Nephron progenitor cell (in vitro differentiated cells): ENCODE results near the gene MAP1A.
A peak's percentile ranks its signal among the peaks of the same experiment; 100 is the strongest.

Experiments
- DNase-seq: peaks from one replicate; pipeline ENCODE4 v3.0.0; 2021
- H3K27ac Mint-ChIP-seq: 2 replicates; pipeline ENCODE4 v1.8.0; 2021; ENCODE audit warnings: mild to moderate bottlenecking, moderate library complexity, mixed read lengths
- H3K27me3 Mint-ChIP-seq: 2 replicates; pipeline ENCODE4 v1.8.0; 2021; ENCODE audit warnings: mild to moderate bottlenecking, low read depth, mixed read lengths; ENCODE audit not compliant: poor library complexity
- H3K36me3 Mint-ChIP-seq: 2 replicates; pipeline ENCODE4 v1.8.0; 2021; ENCODE audit warnings: low read depth, mixed read lengths
- H3K4me1 Mint-ChIP-seq: 2 replicates; pipeline ENCODE4 v1.8.0; 2021; ENCODE audit warnings: mixed read lengths
- H3K4me3 Mint-ChIP-seq: 2 replicates; pipeline ENCODE4 v1.8.0; 2021; ENCODE audit warnings: mild to moderate bottlenecking, moderate library complexity, mixed read lengths
- H3K9me3 Mint-ChIP-seq: 2 replicates; pipeline ENCODE4 v1.8.0; 2021; ENCODE audit warnings: mild to moderate bottlenecking, moderate library complexity, mixed read lengths
- CTCF ChIP-seq: fragments of 200-600 bp; sonication (generic); IDR thresholded peaks from 2 replicates; pipeline ENCODE4 v1.5.0; 2021; ENCODE audit warnings: antibody characterized with exemption

Gene MAP1A

DNA sequence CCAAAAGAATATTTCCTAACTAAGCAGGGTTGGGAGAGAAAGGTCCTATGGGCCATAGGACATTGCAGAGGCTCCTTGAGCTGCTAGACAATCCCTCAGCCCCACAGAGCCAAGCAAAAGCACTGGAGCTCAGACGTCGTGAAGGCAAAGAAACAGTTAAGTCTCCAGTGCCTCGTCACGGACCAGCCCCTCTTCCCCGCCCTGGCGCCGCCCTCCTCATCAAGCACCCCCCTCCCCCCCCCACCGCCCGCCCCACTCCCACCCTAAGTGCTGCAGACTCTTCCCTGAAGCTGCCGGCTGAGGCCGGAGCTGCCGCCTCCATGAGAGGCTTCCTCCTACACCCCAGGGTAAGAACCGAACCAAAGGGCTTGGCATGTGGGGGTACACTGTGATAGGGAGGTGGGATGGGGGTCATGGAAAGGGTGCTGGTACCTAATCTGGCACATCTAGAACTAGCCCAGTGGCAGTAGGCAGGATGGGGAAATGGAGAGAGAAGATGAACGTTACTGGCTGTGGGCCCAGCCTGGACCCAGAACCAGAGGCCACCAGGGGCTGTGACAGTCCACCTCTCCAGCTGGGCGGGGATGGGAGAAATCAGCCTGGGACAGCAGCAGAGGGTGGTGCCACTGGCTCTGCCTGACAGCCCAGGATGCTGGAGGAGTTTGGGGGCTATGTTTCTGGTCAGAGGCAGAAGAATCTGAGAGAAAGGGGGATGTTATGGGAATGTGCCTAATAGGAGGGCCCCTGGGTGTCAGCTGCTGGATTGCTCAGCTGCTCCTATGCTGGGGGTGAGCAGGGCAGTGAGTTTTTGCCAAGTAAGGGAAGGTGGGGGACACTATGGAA is at the start of gene MAP1A:
MAP1A (plus strand) TSS at position 255 of the 843 bp plus-strand sequence. CDS start 3,866 bp downstream, outside the sequence.
- no peaks in the 10 kb centered on the region for H3K9me3 Mint-ChIP-seq

DNA sequence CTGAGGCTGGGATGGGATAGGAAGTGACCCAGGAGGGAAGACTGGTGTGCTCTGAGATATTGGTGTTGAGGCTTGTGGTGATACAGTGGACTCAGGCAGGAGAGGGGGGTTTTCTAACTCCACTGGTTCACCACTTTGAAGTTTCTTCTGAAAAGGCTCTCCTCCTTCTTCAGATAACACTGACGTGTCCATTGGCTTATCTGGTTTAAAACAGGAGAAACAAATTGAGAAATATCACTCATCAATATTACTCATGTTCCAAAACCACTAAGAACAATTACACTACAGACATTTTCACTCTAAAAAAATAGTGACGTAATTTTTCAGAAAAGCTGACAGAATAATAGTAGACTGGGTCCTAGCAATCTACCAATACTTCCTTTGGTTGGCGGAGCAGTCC is 47.5 kb upstream of the MAP1A start:
- no peaks in the 10 kb centered on the region for H3K4me1 Mint-ChIP-seq
- H3K27ac Mint-ChIP-seq = no peak overlapping the region
- H3K36me3 Mint-ChIP-seq = peaks cover 94% of the 10 kb centered on the region
- no peak overlapping the region for H3K4me3 Mint-ChIP-seq
- H3K9me3 Mint-ChIP-seq = no peaks in the 10 kb centered on the region
- no peaks in the 10 kb centered on the region for H3K27me3 Mint-ChIP-seq
- TF ChIP-seq CTCF = no peak
- no peak for DNase-seq

More for the DNA sequence above, at the start of gene MAP1A:
- peak within 1 kb of the TSS; percentile 90 for H3K27ac Mint-ChIP-seq
- TF ChIP-seq CTCF = no peak
- H3K36me3 Mint-ChIP-seq = peaks cover 13% of the 10 kb centered on the region
- H3K4me3 Mint-ChIP-seq = peak within 1 kb of the TSS; percentile 84
- DNase-seq = peak; percentile 64
- H3K27me3 Mint-ChIP-seq = peaks cover 23% of the 10 kb centered on the region
- peaks cover 61% of the 10 kb centered on the region for H3K4me1 Mint-ChIP-seq

- TF ChIP-seq CTCF = no peak
- Mint-ChIP-seq H3K27me3 (no peaks in the 10 kb centered on the region), H3K27ac (no peak overlapping the region), H3K4me3 (no peak overlapping the region), H3K36me3 (peaks cover 94% of the 10 kb centered on the region), H3K4me1 (no peaks in the 10 kb centered on the region), H3K9me3 (no peaks in the 10 kb centered on the region)
- no peak for DNase-seq
Observed at GRCh38 chr15:43471975-43472374, 45.4 kb upstream of the MAP1A start.

DNA sequence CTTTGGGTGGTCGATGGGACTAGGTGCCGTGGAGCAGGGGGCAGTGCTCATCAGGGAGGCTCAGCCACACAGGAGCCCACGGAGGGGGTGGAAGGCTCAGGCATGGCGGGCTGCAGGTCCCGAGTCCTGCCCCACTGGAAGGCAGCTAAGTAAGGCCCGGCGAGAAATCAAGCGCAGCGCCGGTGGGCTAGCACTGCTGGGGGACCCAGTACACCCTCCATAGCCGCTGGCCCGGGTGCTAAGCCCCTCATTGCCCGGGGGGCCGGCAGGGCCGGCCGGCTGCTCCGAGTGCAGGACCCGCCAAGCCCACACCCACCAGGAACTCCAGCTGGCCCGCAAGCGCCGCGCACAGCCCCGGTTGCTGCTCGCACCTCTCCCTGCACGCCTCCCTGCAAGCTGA is 43.5 kb upstream of the MAP1A start:
- Mint-ChIP-seq H3K9me3 (no peaks in the 10 kb centered on the region), H3K4me1 (no peaks in the 10 kb centered on the region), H3K36me3 (peaks cover 95% of the 10 kb centered on the region), H3K27ac (no peak overlapping the region), H3K27me3 (no peaks in the 10 kb centered on the region), H3K4me3 (no peak overlapping the region)
- TF ChIP-seq CTCF = no peak
- no peak for DNase-seq

DNA sequence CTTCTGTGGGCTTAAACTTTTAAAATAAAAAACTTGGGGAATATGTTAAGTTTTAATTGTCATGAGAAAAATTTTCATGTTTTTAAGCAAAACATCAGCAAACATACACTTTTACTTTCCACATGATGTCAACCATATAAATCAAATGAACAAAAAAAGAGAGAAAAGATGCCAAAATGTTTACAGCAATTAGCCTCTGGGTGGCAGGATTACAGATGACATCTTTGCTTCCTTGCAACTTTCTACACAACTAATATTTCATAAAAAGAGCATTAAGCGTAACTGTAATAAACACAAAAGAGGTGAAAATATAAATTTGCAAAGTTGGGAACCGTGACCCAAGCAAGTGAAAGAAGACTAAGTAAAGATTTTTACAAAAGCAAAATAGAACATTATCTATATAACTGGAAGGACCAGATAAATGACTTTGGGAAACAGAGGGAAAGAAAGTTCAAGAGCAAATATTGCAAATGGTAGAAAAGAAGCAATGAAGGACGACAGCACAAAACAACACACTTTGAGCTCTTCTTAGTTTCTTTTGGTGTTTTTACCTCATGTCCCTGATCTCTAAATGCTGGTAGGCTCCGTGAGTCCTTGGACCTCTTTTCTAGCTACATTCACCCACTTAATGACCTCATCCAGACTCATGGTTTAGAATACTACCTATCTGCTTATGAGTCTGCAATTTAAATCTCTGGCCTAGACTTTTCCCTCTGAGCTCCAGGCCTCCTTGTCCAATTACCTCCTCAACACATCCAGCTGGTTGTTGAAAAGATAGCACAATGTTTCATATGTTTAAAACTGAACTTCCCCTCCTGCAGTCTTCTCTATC is 33.9 kb upstream of the MAP1A start:
- H3K27ac Mint-ChIP-seq = peak overlapping the region; percentile 52
- TF ChIP-seq CTCF = no peak
- H3K27me3 Mint-ChIP-seq = no peaks in the 10 kb centered on the region
- H3K4me1 Mint-ChIP-seq = no peaks in the 10 kb centered on the region
- H3K9me3 Mint-ChIP-seq = no peaks in the 10 kb centered on the region
- H3K4me3 Mint-ChIP-seq = no peak overlapping the region
- no peak for DNase-seq
- peaks cover 85% of the 10 kb centered on the region for H3K36me3 Mint-ChIP-seq
